Measurements from ENCODE around the gene SLC38A6.

Gene SLC38A6

GRCh38 chr14:60980811-60981632 lies at the start of gene SLC38A6, which contains the start of gene TRMT5:
Gene SLC38A6 (plus strand): TSS chr14:60981245. CDS start chr14:60981278, 33 bp downstream.
Gene TRMT5 (minus strand): TSS chr14:60981079. CDS start chr14:60980973, 106 bp downstream.
- peak; percentile 78 for DNase-seq

- no peak for DNase-seq
Observed at GRCh38 chr14:60933920-60934655, 47.0 kb upstream of the SLC38A6 start.

GRCh38 chr14:60935319-60935718 lies 45.7 kb upstream of the SLC38A6 start:
- DNase-seq, result no peak

GRCh38 chr14:60943637-60944032 lies 37.4 kb upstream of the SLC38A6 start:
- DNase-seq, result no peak

- DNase-seq, result no peak
Observed at GRCh38 chr14:60944204-60944603, 36.8 kb upstream of the SLC38A6 start.

GRCh38 chr14:60945984-60946383 lies 35.1 kb upstream of the SLC38A6 start:
- DNase-seq, result no peak

GRCh38 chr14:60946773-60947172 lies 34.3 kb upstream of the SLC38A6 start:
- no peak for DNase-seq

GRCh38 chr14:60951776-60952435 lies 29.1 kb upstream of the SLC38A6 start:
- no peak for DNase-seq

GRCh38 chr14:60956202-60956601 lies 24.8 kb upstream of the SLC38A6 start:
- DNase-seq, result no peak

GRCh38 chr14:60956632-60957031 lies 24.4 kb upstream of the SLC38A6 start:
- DNase-seq, result no peak

GRCh38 chr14:60958146-60958545 lies 22.9 kb upstream of the SLC38A6 start:
- DNase-seq, result no peak

GRCh38 chr14:60963761-60964160 lies 17.3 kb upstream of the SLC38A6 start:
- no peak for DNase-seq

- DNase-seq, result no peak
Observed at GRCh38 chr14:60964904-60965303, 16.1 kb upstream of the SLC38A6 start.

GRCh38 chr14:60965402-60965801 lies 15.6 kb upstream of the SLC38A6 start:
- DNase-seq, result no peak

GRCh38 chr14:60968099-60968498 lies 12.9 kb upstream of the SLC38A6 start:
- DNase-seq, result no peak

- no peak for DNase-seq
Observed at GRCh38 chr14:60968671-60969070, 12.4 kb upstream of the SLC38A6 start.

- no peak for DNase-seq
Observed at GRCh38 chr14:60970146-60970545, 10.9 kb upstream of the SLC38A6 start.

- no peak for DNase-seq
Observed at GRCh38 chr14:60971271-60971670, 9.8 kb upstream of the SLC38A6 start.

- no peak for DNase-seq
Observed at GRCh38 chr14:60972295-60972694, 8.8 kb upstream of the SLC38A6 start.

GRCh38 chr14:60973070-60973469 lies 8.0 kb upstream of the SLC38A6 start:
- no peak for DNase-seq

- no peak for DNase-seq
Observed at GRCh38 chr14:60974090-60974651, 6.9 kb upstream of the SLC38A6 start.

GRCh38 chr14:60975551-60975950 lies 5.5 kb upstream of the SLC38A6 start:
- DNase-seq, result no peak

- no peak for DNase-seq
Observed at GRCh38 chr14:60977847-60978246, 3.2 kb upstream of the SLC38A6 start.

Data from NCI-H2081 treated with DMSO at 0.1 percent for 48 hours (cell line).